ENCODE measurements around the gene TWF1.

- TF ChIP-seq EZH2 (IDR thresholded peaks at IDR 0.05; ENCODE audit: insufficient read depth, poor library complexity, severe bottlenecking) = no peak
- no peak for TF ChIP-seq EZH2phosphoT487 (IDR thresholded peaks at IDR 0.05; ENCODE audit: insufficient read depth, low read depth)
Observed at GRCh38 chr12:43835656-43836474, 29.7 kb upstream of the TWF1 start, which contains the start of gene TMEM117.

All from GM23248 (cell line).